ENCODE data around the gene PATE4. TPM values are rescaled to one million over a fixed set of nuclear protein-coding genes. Genes with fewer than 3 reads are reported as not detected.

PATE4 gene
- total RNA-seq, 1 experiment from 2014 or later = not detected

GRCh38 chr11:125887373-125888324 is 54.5 kb downstream of the PATE4 start, which contains the start of gene HYLS1:
TSS of gene HYLS1 (plus strand) at chr11:125887668. CDS start at chr11:125899369, 11,701 bp downstream.
- peak; percentile 81 for DNase-seq (ENCODE audit: low spot score)

Other genes starting within 250 kb of the PATE4 start
- 138 and 139 TPM in 2 replicates for gene STT3A, start 240.5 kb upstream of the PATE4 start, total RNA-seq (2014; rRNA removed; shearing (Covaris generic))
- gene CHEK1, start 208.2 kb upstream of the PATE4 start, total RNA-seq (2014; rRNA removed; shearing (Covaris generic)) = 44.9 and 57.7 TPM in 2 replicates
- not detected in 2 replicates for gene ACRV1, start 152.5 kb upstream of the PATE4 start, total RNA-seq (2014; rRNA removed; shearing (Covaris generic))
- gene PATE1, start 87.0 kb upstream of the PATE4 start, total RNA-seq (2014; rRNA removed; shearing (Covaris generic)) = not detected in 2 replicates
- not detected in 2 replicates for gene PATE2, start 54.5 kb upstream of the PATE4 start, total RNA-seq (2014; rRNA removed; shearing (Covaris generic))
- not detected in 2 replicates for gene PATE3, start 45.2 kb upstream of the PATE4 start, total RNA-seq (2014; rRNA removed; shearing (Covaris generic))
- 9.7 and 12.5 TPM in 2 replicates for gene HYLS1, start 54.4 kb downstream of the PATE4 start, total RNA-seq (2014; rRNA removed; shearing (Covaris generic))
- gene PUS3, start 69.9 kb downstream of the PATE4 start, total RNA-seq (2014; rRNA removed; shearing (Covaris generic)) = 9.5 and 14.0 TPM in 2 replicates
- gene DDX25, start 71.2 kb downstream of the PATE4 start, total RNA-seq (2014; rRNA removed; shearing (Covaris generic)) = not detected in 2 replicates
- gene VSIG10L2, start 112.7 kb downstream of the PATE4 start, total RNA-seq (2014; rRNA removed; shearing (Covaris generic)) = not detected in 2 replicates
- 8.9 TPM in 2 replicates for gene CDON, start 229.6 kb downstream of the PATE4 start, total RNA-seq (2014; rRNA removed; shearing (Covaris generic))